ENCODE results near the gene DSCAM.
A peak's percentile ranks its signal among the peaks of the same experiment; 100 is the strongest.
"Not testable (repeated sequence)": the region's sequence is repeated elsewhere in the genome, so short reads cannot be mapped to it uniquely, and the experiment has no call there.

Gene DSCAM

GRCh38 chr21:40516335-40516734, 330.6 kb downstream of the DSCAM start:
- peak; percentile 50 for DNase-seq

GRCh38 chr21:40512590-40512989, 334.4 kb downstream of the DSCAM start:
- no peak for DNase-seq

GRCh38 chr21:40507978-40508377, 339.0 kb downstream of the DSCAM start:
- no peak for DNase-seq

- no peak for DNase-seq
Observed at GRCh38 chr21:40505681-40506080, 341.3 kb downstream of the DSCAM start.

GRCh38 chr21:40505244-40505643, 341.7 kb downstream of the DSCAM start:
- no peak for DNase-seq

GRCh38 chr21:40504825-40505224, 342.1 kb downstream of the DSCAM start:
- DNase-seq = no peak

GRCh38 chr21:40496116-40496515, 350.8 kb downstream of the DSCAM start:
- no peak for DNase-seq

- DNase-seq = no peak
Observed at GRCh38 chr21:40490408-40490807, 356.6 kb downstream of the DSCAM start.

GRCh38 chr21:40489001-40489400, 358.0 kb downstream of the DSCAM start:
- no peak for DNase-seq

GRCh38 chr21:40481764-40482163, 365.2 kb downstream of the DSCAM start:
- DNase-seq = no peak

GRCh38 chr21:40474513-40474912, 372.4 kb downstream of the DSCAM start:
- DNase-seq = no peak

GRCh38 chr21:40472013-40472412, 374.9 kb downstream of the DSCAM start:
- DNase-seq = no peak

- no peak for DNase-seq
Observed at GRCh38 chr21:40471103-40471502, 375.9 kb downstream of the DSCAM start.

- DNase-seq = no peak
Observed at GRCh38 chr21:40466893-40467483, 380.0 kb downstream of the DSCAM start.

- DNase-seq = no peak
Observed at GRCh38 chr21:40465382-40465781, 381.6 kb downstream of the DSCAM start.

- no peak for DNase-seq
Observed at GRCh38 chr21:40463176-40463575, 383.8 kb downstream of the DSCAM start.

- no peak for DNase-seq
Observed at GRCh38 chr21:40461008-40461407, 385.9 kb downstream of the DSCAM start.

GRCh38 chr21:40457741-40458140, 389.2 kb downstream of the DSCAM start:
- DNase-seq = no peak

GRCh38 chr21:40454057-40454456, 392.9 kb downstream of the DSCAM start:
- DNase-seq = no peak

GRCh38 chr21:40453183-40453582, 393.8 kb downstream of the DSCAM start:
- DNase-seq = no peak

GRCh38 chr21:40452548-40452947, 394.4 kb downstream of the DSCAM start:
- no peak for DNase-seq

GRCh38 chr21:40447016-40447415, 399.9 kb downstream of the DSCAM start:
- DNase-seq = no peak

GRCh38 chr21:40445349-40445921, 401.5 kb downstream of the DSCAM start:
- DNase-seq = no peak

GRCh38 chr21:40439581-40439980, 407.4 kb downstream of the DSCAM start:
- not testable (repeated sequence) for DNase-seq

- DNase-seq = no peak
Observed at GRCh38 chr21:40438616-40439015, 408.3 kb downstream of the DSCAM start.

Measured in right forelimb (tissue), 1 donor.